HepG2 (cell line): ENCODE data around the gene ZNF32.

ENCODE experiments used
- GLI4 ChIP-seq: sonication (generic); formaldehyde crosslinking; IDR thresholded peaks from 2 replicates; pipeline ENCODE4 v1.5.1; 2020; ENCODE audit warnings: missing genetic modification reagents, mild to moderate bottlenecking, moderate library complexity, borderline replicate concordance
- RXRA ChIP-seq: sonication (generic); formaldehyde crosslinking; IDR thresholded peaks from 2 replicates; pipeline ENCODE4 v1.5.1; 2020; ENCODE audit warnings: missing genetic modification reagents
- SETDB1 ChIP-seq: sonication (generic); formaldehyde crosslinking; IDR thresholded peaks from 2 replicates; pipeline ENCODE4 v1.5.1; 2020; ENCODE audit warnings: missing genetic modification reagents, mild to moderate bottlenecking, borderline replicate concordance
- ZNF776 ChIP-seq: sonication (generic); formaldehyde crosslinking; IDR thresholded peaks from 2 replicates; pipeline ENCODE4 v1.4.0; 2020; ENCODE audit warnings: mild to moderate bottlenecking, missing genetic modification reagents
- TF ChIP-seq, protein P1 (sequence below): sonication (generic); formaldehyde crosslinking; IDR thresholded peaks from 2 replicates; pipeline ENCODE4 v1.5.0; 2020; ENCODE audit warnings: mild to moderate bottlenecking, missing genetic modification reagents, moderate library complexity

DNA sequence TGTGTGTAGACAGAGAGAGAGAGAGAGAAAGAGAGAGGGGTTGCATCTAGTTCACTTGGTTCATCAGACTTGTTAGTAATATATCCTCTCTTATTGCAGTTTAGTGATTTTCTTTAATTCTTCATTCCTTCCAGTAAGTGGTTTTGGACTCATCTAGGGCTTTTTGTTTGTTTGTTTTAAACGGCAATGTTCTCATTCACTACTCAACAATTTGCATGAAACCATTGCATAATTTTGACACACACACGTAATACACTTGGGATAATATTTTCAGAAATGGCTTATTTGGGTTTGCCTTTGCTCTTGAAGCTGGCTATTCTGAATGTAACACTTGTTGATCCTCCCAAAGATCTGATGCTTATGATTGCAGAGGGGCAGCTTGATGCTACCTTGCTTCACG is 16.4 kb upstream of the ZNF32 start:
- TF ChIP-seq RXRA (no peak), GLI4 (CRISPR knock-in tag) (no peak), SETDB1 (no peak), ZNF776 (CRISPR knock-in tag) (no peak)
- TF ChIP-seq, protein P1, sequence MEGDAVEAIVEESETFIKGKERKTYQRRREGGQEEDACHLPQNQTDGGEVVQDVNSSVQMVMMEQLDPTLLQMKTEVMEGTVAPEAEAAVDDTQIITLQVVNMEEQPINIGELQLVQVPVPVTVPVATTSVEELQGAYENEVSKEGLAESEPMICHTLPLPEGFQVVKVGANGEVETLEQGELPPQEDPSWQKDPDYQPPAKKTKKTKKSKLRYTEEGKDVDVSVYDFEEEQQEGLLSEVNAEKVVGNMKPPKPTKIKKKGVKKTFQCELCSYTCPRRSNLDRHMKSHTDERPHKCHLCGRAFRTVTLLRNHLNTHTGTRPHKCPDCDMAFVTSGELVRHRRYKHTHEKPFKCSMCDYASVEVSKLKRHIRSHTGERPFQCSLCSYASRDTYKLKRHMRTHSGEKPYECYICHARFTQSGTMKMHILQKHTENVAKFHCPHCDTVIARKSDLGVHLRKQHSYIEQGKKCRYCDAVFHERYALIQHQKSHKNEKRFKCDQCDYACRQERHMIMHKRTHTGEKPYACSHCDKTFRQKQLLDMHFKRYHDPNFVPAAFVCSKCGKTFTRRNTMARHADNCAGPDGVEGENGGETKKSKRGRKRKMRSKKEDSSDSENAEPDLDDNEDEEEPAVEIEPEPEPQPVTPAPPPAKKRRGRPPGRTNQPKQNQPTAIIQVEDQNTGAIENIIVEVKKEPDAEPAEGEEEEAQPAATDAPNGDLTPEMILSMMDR (CRISPR knock-in tag), result no peak
